TTC549 (cell line): Measurements from ENCODE around the gene ACVR1C.

Source experiments
- FAIRE-seq: peaks from 2 replicates; lab custom pipeline; 2012; peaks lifted over from hg19 to GRCh38; lab: Jason Lieb, UNC

The ACVR1C gene

DNA sequence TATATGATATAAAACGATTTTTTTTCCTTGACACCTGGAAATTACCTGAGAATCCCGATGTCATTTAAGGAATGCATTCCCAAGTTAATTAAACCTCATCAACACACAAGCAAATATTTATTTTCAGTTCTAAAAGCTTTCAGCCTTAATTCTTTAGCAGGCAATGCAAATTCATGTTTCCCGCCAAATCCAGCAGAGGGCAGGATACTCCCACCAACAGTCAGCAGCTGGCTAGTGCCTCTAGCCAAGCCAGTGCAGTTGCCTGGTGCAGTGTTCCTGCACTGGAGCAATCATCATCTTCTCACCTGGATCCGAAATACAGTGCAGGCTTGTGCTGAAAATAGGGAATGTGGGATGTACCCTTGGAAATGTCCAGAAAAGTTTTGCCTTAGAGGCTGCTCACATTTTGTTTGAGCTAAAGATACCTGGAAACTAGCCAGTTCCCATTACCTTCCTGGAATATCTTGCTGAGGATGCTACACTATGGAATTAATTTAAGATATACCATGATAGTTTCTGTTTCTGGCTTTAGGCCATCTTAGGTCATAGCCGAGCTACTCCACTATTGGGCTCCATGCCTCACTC is 136.4 kb downstream of the ACVR1C start:
- no peak for FAIRE-seq

DNA sequence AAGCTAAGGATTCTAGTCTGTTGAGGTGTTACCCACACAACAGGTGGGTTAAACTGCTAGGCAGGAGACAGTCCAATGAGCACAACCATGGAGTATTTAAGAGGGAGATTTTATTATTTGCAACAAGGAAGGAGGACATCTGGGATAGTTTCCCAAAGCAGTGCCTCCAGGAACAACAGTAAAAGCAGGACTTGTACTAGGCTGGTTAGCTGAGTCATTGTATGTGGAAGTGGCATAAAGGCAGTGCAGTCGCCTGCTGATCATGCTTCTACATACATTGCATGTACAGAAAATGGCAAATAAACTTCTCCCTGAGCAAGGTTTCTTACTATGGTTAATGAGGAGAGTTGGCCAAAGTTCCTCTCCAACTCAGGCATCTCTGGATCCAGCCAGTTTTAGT is 138.7 kb downstream of the ACVR1C start:
- FAIRE-seq, result no peak

DNA sequence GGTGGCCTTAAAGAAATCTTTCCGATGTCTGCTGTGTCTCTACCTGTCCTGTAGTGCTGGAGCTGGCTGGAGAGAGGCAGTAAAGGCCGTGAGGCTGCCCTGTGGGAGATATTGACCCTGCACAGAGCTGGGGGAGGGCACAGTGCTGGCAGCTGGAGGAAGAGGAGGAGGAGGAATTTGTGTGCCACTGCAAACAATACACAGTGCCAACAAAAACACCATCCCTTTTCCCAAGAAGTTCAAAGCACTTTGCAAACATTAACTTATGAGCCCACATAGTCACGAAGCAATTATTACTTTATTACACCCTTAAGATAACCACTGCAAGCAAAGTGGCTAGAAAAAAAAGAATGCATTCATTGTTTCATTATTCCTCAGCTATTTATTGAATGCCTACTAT is 139.8 kb downstream of the ACVR1C start:
- no peak for FAIRE-seq

DNA sequence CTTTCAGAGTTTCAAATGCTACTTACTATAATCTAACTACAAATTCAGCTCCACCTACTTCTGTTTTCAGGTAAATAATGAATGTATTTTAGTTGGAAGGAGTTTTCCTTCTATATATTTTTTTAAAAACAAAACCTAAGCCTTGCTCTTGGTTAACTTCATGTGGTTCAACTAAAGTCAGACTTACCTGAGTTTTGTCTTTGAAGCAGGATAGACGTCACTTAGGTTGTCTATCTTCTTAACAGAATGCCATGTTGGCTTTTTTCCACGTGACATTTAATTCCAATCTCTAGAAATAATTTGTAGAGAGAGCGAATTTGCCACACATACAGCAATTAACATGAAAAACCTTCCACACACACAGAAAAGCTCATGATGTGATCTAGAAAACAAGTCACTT is 140.9 kb downstream of the ACVR1C start:
- no peak for FAIRE-seq

- FAIRE-seq, result no peak
Measured at GRCh38 chr2:157487271-157487610, 141.4 kb downstream of the ACVR1C start.

DNA sequence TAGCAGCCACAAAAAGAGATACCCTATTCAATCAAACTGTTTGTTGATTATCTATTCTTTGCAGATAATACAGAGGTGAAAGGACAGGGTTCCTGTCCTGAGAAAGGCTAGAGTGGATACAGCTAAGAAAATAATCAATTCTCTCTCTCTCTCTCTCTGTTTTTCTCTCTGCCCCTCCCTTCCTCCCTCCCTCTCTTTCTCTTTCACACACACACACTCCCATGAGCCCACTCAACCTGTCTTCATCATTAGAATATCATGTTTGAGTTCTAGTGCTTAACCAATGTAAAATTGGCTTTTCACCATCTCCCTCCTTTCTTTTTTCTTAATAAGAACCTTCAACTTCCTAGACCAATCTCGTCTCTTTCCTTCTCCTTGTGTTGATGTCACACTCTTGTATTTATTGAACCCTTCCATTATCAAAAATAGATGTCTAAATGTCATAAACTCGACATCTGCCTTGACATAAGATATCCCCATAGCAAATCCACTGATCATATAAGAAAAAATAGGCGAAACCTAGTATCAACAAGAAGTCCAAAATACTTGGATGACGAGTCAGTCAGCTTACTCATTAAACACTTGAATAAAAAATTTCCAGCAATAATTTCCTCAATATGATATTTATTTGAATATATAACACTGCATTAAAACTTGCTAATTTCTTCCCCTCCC is 141.9 kb downstream of the ACVR1C start:
- no peak for FAIRE-seq

GRCh38 chr2:157480182-157480961 is 148.3 kb downstream of the ACVR1C start:
- FAIRE-seq, result no peak

DNA sequence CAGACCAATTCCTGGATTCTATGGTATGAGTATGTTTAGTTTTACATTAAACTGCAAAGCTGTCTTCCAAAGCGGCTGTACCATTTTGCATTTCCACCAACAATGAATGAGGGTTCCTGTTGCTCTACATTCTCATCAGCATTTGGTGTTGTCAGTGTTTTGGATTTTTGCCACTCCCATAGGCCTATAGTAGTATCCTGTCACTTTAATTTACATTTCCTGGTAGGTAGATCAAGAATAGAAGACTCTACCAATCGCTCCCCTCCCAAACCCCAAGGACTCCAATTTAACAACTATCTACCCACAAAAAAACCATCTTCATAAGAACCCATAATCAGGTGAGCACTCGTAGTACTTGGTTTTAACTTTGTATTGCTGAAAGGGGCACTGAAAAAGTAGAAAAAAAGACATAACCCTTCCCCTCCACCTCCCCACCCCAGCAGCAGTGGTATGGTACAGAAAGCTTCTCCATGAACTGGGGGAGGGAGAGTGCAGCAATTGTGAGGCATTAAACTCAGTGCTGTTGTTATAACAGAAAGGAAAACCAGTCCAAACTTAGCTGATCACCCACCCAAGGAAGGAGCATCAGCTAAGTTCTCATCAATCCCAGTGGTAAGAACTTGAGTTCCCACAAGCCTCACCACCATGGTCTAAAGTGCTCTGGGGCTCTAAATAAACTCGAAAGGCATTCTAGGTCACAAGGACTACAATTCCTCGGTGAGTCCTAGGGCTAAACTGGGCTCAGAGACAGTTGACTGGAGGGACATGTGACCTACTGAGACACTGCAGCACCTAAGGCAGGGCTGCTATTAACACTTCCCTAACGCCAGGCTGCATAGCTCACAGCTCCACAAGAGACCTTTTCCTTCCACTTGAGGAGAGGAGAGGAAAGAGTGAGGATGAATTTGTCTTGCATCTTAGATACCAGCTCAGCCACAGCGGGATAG is 149.3 kb downstream of the ACVR1C start:
- no peak for FAIRE-seq

DNA sequence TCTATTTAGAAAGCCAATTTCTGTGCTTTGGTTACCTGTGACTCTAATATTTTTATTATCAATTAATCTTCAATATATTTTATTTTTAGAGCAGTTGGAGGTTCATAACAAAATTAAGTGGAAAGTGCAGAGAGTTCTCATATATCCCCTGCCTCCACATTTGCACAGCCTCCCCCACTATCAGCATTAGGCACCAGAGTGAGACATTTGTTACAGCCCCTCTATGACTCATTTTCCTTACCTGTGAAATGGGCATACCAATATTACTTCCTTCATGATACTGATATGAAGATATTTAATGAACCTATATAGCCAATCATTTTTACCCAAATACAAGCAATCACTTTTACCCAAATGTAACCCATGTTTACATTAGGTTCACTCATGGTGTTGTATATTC is 150.7 kb downstream of the ACVR1C start:
- FAIRE-seq, result no peak

DNA sequence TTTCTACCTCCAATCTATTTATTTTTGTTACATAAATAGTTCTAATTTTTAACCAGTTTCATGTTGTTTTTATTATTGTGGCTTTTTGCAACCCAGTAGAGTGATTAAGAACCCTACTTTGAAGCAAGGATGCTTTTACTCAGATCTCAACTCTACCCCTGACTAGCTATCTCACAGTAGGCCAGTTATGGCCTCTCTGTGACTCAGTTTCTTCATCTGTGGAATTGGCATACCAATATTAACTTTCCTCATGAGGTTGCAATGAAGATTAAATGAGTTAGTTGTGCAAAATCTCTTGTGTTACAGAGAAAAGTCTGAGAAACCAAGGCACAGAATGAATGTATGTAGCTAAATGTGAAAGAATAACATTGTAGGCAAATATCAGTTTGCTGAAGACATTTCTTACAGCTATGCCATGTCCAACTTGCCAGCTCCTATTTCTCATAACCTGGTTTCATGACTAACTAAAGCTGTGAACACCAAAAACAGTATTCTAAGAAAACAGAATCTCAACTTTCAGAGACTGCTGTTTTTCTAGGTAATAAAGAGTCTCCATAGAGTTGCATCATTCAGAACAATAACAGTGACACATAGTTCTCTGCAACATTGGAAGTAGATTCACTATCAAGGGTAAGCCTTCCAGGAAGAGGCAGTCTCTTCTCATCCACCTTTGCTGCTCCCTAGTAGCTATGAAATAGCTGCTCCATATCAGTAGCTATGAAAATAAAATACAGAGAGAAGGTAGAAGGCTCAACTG is 151.5 kb downstream of the ACVR1C start:
- no peak for FAIRE-seq
